OCI-LY3 (cell line): Measurements from ENCODE around the gene LRFN2.

ENCODE experiments used
- H2AFZ ChIP-seq: fragments of 200-600, 300-600 bp; shearing (Covaris generic); 2 replicates; pipeline ENCODE4 v1.6.0; 2014; ENCODE audit warnings: antibody characterized with exemption, low read depth, low read length
- H3K27ac ChIP-seq: fragments of 200-600, 300-600 bp; sonication (generic); 2 replicates; pipeline ENCODE4 v1.5.1; 2014; ENCODE audit warnings: mild to moderate bottlenecking, low read length, moderate library complexity, mixed read lengths
- H3K27me3 ChIP-seq: fragments of 200-600, 300-600 bp; sonication (generic); 2 replicates; pipeline ENCODE4 v1.6.1; 2014; ENCODE audit warnings: low read depth, low read length, mixed read lengths
- H3K36me3 ChIP-seq: fragments of 200-600, 300-600 bp; sonication (generic); replicated peaks from 2 replicates; pipeline ENCODE3; 2014; ENCODE audit warnings: low read depth, low read length, mixed read lengths
- H3K4me1 ChIP-seq: fragments of 300-600, 200-600 bp; sonication (generic); 2 replicates; pipeline ENCODE4 v1.6.1; 2014; ENCODE audit warnings: low read length, mixed read lengths
- H3K4me2 ChIP-seq: fragments of 200-600, 300-600 bp; sonication (generic); 2 replicates; pipeline ENCODE4 v1.6.1; 2014; ENCODE audit warnings: low read length, mixed read lengths
- H3K4me3 ChIP-seq: fragments of 300-600, 200-600 bp; sonication (generic); 2 replicates; pipeline ENCODE4 v1.5.1; 2014; ENCODE audit warnings: antibody characterized with exemption, mild to moderate bottlenecking, low read length, moderate library complexity
- H3K79me2 ChIP-seq: fragments of 300-600, 200-600 bp; shearing (Covaris generic); 2 replicates; pipeline ENCODE4 v1.6.1; 2014; ENCODE audit warnings: mild to moderate bottlenecking, low read length, mixed read lengths
- H3K9ac ChIP-seq: fragments of 300-600, 200-600 bp; shearing (Covaris generic); 2 replicates; pipeline ENCODE4 v1.6.0; 2014; ENCODE audit warnings: mild to moderate bottlenecking, low read length, moderate library complexity
- H3K9me3 ChIP-seq: fragments of 200-600, 300-600 bp; shearing (Covaris generic); 2 replicates; pipeline ENCODE4 v1.6.1; 2014; ENCODE audit warnings: low read length, mixed read lengths; ENCODE audit not compliant: insufficient read depth
- H4K20me1 ChIP-seq: fragments of 200-600, 300-600 bp; sonication (generic); 2 replicates; pipeline ENCODE4 v1.6.1; 2016; ENCODE audit warnings: low read length, mixed read lengths; ENCODE audit not compliant: insufficient read depth
- EZH2phosphoT487 ChIP-seq: fragments of 200-600 bp; shearing (Covaris generic); IDR thresholded peaks from 2 replicates; pipeline ENCODE4 v1.6.1; 2018; ENCODE audit warnings: antibody characterized with exemption, mixed run types, low read depth
- TF ChIP-seq, protein P1 (sequence below): fragments of 200-600, 300-600 bp; sonication (generic); IDR thresholded peaks from 2 replicates; pipeline ENCODE4 v1.5.1; 2014; ENCODE audit warnings: antibody characterized with exemption, low read length, low read depth

LRFN2 gene

DNA sequence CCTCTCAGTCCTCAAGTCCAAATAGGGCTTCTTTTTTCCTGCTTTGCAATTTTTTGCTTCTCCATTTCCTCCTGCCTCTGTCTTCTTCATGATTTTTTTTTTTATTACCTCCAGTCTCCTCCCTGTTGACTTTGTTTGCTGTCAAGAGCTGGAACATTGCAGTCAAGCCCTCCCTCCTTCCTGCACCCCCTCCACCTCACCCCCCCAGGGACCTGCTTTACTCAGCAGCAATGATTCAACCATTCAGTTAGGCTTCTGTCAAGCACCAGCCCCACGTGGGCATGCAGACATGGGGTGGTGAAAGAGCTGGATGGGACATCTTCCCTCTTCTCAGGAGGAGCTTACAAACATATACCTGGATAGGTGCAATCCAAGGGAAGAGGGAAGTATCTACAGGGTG is 142.4 kb downstream of the LRFN2 start:
- H3K4me2 ChIP-seq, result no peak overlapping the region
- H3K9me3 ChIP-seq, result no peaks in the 10 kb centered on the region
- H3K27me3 ChIP-seq, result peaks cover 17% of the 10 kb centered on the region
- TF ChIP-seq EZH2phosphoT487, result no peak
- TF ChIP-seq, protein P1, sequence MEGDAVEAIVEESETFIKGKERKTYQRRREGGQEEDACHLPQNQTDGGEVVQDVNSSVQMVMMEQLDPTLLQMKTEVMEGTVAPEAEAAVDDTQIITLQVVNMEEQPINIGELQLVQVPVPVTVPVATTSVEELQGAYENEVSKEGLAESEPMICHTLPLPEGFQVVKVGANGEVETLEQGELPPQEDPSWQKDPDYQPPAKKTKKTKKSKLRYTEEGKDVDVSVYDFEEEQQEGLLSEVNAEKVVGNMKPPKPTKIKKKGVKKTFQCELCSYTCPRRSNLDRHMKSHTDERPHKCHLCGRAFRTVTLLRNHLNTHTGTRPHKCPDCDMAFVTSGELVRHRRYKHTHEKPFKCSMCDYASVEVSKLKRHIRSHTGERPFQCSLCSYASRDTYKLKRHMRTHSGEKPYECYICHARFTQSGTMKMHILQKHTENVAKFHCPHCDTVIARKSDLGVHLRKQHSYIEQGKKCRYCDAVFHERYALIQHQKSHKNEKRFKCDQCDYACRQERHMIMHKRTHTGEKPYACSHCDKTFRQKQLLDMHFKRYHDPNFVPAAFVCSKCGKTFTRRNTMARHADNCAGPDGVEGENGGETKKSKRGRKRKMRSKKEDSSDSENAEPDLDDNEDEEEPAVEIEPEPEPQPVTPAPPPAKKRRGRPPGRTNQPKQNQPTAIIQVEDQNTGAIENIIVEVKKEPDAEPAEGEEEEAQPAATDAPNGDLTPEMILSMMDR, result no peak
- no peak overlapping the region for H3K4me3 ChIP-seq
- no peaks in the 10 kb centered on the region for H3K79me2 ChIP-seq
- no peaks in the 10 kb centered on the region for H4K20me1 ChIP-seq
- H3K36me3 ChIP-seq, result no peaks in the 10 kb centered on the region
- no peak overlapping the region for H3K27ac ChIP-seq
- no peaks in the 10 kb centered on the region for H3K4me1 ChIP-seq
- no peak overlapping the region for H3K9ac ChIP-seq
- no peak overlapping the region for H2AFZ ChIP-seq

- H3K27ac ChIP-seq, result no peak overlapping the region
- H3K4me2 ChIP-seq, result no peak overlapping the region
- no peak overlapping the region for H2AFZ ChIP-seq
- no peaks in the 10 kb centered on the region for H4K20me1 ChIP-seq
- TF ChIP-seq, protein P1, result no peak
- no peak for TF ChIP-seq EZH2phosphoT487
- no peak overlapping the region for H3K9ac ChIP-seq
- no peaks in the 10 kb centered on the region for H3K4me1 ChIP-seq
- H3K79me2 ChIP-seq, result no peaks in the 10 kb centered on the region
- no peak overlapping the region for H3K4me3 ChIP-seq
- no peaks in the 10 kb centered on the region for H3K9me3 ChIP-seq
- no peaks in the 10 kb centered on the region for H3K36me3 ChIP-seq
- peaks cover 13% of the 10 kb centered on the region for H3K27me3 ChIP-seq
These were observed 142.9 kb downstream of the LRFN2 start for GRCh38 chr6:40444312-40444711.

- Histone ChIP-seq H3K79me2 (no peaks in the 10 kb centered on the region), H3K4me1 (no peaks in the 10 kb centered on the region), H4K20me1 (no peaks in the 10 kb centered on the region), H3K4me3 (no peak overlapping the region), H3K27me3 (0 out of 2 replicates have a peak, but pooled peaks cover 12% of the 10 kb centered on the region), H3K27ac (no peak overlapping the region), H3K9me3 (no peaks in the 10 kb centered on the region), H3K9ac (no peak overlapping the region), H2AFZ (no peak overlapping the region), H3K36me3 (no peaks in the 10 kb centered on the region), H3K4me2 (no peak overlapping the region)
- TF ChIP-seq, protein P1, result no peak
- TF ChIP-seq EZH2phosphoT487, result no peak
These were observed 143.3 kb downstream of the LRFN2 start for GRCh38 chr6:40443842-40444241.

GRCh38 chr6:40442591-40442990 is 144.6 kb downstream of the LRFN2 start:
- H2AFZ ChIP-seq, result no peak overlapping the region
- H3K4me3 ChIP-seq, result no peak overlapping the region
- H4K20me1 ChIP-seq, result no peaks in the 10 kb centered on the region
- no peaks in the 10 kb centered on the region for H3K79me2 ChIP-seq
- no peak overlapping the region for H3K27ac ChIP-seq
- TF ChIP-seq, protein P1, result no peak
- TF ChIP-seq EZH2phosphoT487, result no peak
- H3K36me3 ChIP-seq, result no peaks in the 10 kb centered on the region
- no peak overlapping the region for H3K9ac ChIP-seq
- H3K4me1 ChIP-seq, result no peaks in the 10 kb centered on the region
- H3K9me3 ChIP-seq, result no peaks in the 10 kb centered on the region
- no peak overlapping the region for H3K4me2 ChIP-seq
- 0 out of 2 replicates have a peak, but pooled peaks cover 5% of the 10 kb centered on the region for H3K27me3 ChIP-seq
